ENCODE results near the gene ARFIP1. TPM values are rescaled to one million over a fixed set of nuclear protein-coding genes. Genes with fewer than 3 reads are reported as not detected.

Gene ARFIP1
- total RNA-seq, 4 donors from 2014 or later, result 34.3 to 45.1 (median 42.1) TPM

- no peak overlapping the region for H3K4me3 ChIP-seq (replicated peaks in 1 of 3)
- DNase-seq, result no peak
- peaks cover 0 to 4% of the 10 kb centered on the region in 2 donors for H3K4me1 ChIP-seq
- H3K9me3 ChIP-seq, result no peaks in the 10 kb centered on the region
- no peak overlapping the region for H3K27ac ChIP-seq
- H3K36me3 ChIP-seq, result no peaks in the 10 kb centered on the region
- intact Hi-C loops (cut with DNase I), result no loop called here
- TF ChIP-seq POLR2A (IDR thresholded peaks at IDR 0.05) (no peak), CTCF (IDR thresholded peaks at IDR 0.05) (no peak)
- H3K27me3 ChIP-seq, result no peaks in the 10 kb centered on the region
Observed at GRCh38 chr4:152817331-152817730, 37.6 kb downstream of the ARFIP1 start.

- H3K27ac ChIP-seq, result no peak overlapping the region
- WGBS, 2 donors, result 89 to 95% methylated on average over 5 to 7 of the region's 7 CpGs
- intact Hi-C loops (cut with DNase I), result no loop called here
Observed at GRCh38 chr4:152819026-152819645, 39.4 kb downstream of the ARFIP1 start.

DNA sequence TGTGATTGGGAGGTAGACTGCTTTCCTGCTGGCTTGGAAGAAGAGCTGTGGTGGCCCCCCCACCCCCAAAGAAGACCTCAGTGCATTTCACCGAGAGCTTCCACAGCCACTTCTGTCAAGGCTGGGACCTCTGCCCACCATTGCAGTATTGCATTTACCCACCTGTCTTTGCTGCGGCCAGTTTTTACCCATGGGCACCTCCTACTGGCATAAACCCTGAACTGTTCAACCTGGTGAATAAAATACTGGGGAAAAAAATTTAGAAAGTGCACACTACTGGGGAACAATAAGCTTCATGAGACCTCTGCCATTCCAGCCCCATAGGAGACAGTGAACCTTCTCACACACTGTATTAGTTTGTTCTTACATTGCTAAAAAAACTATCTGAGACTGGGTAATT, 40.3 kb downstream of the ARFIP1 start:
- intact Hi-C loops (cut with DNase I), result no loop called here
- no peaks in the 10 kb centered on the region for H3K36me3 ChIP-seq
- TF ChIP-seq POLR2A (IDR thresholded peaks at IDR 0.05) (no peak), CTCF (IDR thresholded peaks at IDR 0.05) (no peak)
- no peaks in the 10 kb centered on the region for H3K9me3 ChIP-seq
- H3K4me1 ChIP-seq, result peaks cover 0 to 5% of the 10 kb centered on the region in 2 donors
- WGBS, 2 donors, result 94 to 98% methylated on average over 2 of the region's 2 CpGs
- H3K4me3 ChIP-seq (replicated peaks in 1 of 3), result no peak overlapping the region
- no peaks in the 10 kb centered on the region for H3K27me3 ChIP-seq
- H3K27ac ChIP-seq, result no peak overlapping the region
- no peak for DNase-seq

More at GRCh38 chr4:152819026-152819645, 39.4 kb downstream of the ARFIP1 start:
- TF ChIP-seq CTCF (IDR thresholded peaks at IDR 0.05) (no peak), POLR2A (IDR thresholded peaks at IDR 0.05) (no peak)
- no peak for DNase-seq
- Histone ChIP-seq H3K9me3 (no peaks in the 10 kb centered on the region), H3K4me3 (replicated peaks in 1 of 3) (no peak overlapping the region), H3K4me1 (peaks cover 0 to 5% of the 10 kb centered on the region in 2 donors), H3K27me3 (no peaks in the 10 kb centered on the region), H3K36me3 (no peaks in the 10 kb centered on the region)

GRCh38 chr4:152822323-152822722, 42.6 kb downstream of the ARFIP1 start:
- WGBS, 2 donors, result 94 to 100% methylated on average over 1 of the region's 1 CpG
- Histone ChIP-seq H3K9me3 (no peaks in the 10 kb centered on the region), H3K27me3 (no peaks in the 10 kb centered on the region), H3K27ac (no peak overlapping the region), H3K4me3 (replicated peaks in 1 of 3) (no peak overlapping the region), H3K36me3 (no peaks in the 10 kb centered on the region), H3K4me1 (peaks cover 0 to 5% of the 10 kb centered on the region in 2 donors)
- intact Hi-C loops (cut with DNase I), result no loop called here
- TF ChIP-seq POLR2A (IDR thresholded peaks at IDR 0.05) (no peak), CTCF (IDR thresholded peaks at IDR 0.05) (no peak)
- no peak for DNase-seq

DNA sequence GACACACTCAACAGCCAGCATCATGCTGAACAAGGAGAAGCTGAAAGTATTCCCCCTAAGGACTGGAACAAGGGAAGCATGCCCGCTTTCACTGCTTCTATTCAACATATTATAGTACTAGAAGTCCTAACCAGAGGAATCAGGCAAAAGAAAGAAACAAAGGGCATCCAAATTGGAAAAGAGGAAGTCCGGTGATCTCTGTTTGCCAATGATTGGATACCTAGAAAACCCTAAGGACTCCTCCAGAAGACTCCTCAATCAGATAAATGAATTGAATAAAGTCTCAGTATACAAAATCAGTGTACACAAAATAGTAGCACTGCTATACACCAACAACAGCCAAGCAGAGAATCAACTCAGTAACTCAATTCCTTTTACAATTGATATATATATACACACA, 44.8 kb downstream of the ARFIP1 start:
- Histone ChIP-seq H3K27me3 (no peaks in the 10 kb centered on the region), H3K4me1 (peaks cover 0 to 5% of the 10 kb centered on the region in 2 donors), H3K9me3 (no peaks in the 10 kb centered on the region), H3K36me3 (no peaks in the 10 kb centered on the region), H3K27ac (no peak overlapping the region), H3K4me3 (replicated peaks in 1 of 3) (no peak overlapping the region)
- 97 to 99% methylated on average over 2 of the region's 2 CpGs for WGBS, 2 donors
- TF ChIP-seq CTCF (IDR thresholded peaks at IDR 0.05), result no peak
- TF ChIP-seq POLR2A (IDR thresholded peaks at IDR 0.05), result no peak
- intact Hi-C loops (cut with DNase I), result no loop called here
- no peak for DNase-seq
